Astrocyte of the spinal cord (primary cell): Measurements from ENCODE around the gene ENPP3.
A peak's percentile ranks its signal among the peaks of the same experiment; 100 is the strongest.
"Not testable (repeated sequence)": the region's sequence is repeated elsewhere in the genome, so short reads cannot be mapped to it uniquely, and the experiment has no call there.

Source experiments
- DNase-seq: peaks from one replicate; pipeline ENCODE4 v3.0.0; 2011; ENCODE audit warnings: low read depth, low spot score
- H3K4me3 ChIP-seq: 2 replicates; pipeline ENCODE4 v1.5.1; 2011; ENCODE audit warnings: low read depth, mild to moderate bottlenecking, low read length, moderate library complexity
- CTCF ChIP-seq: IDR thresholded peaks from 2 replicates; pipeline ENCODE4 v1.5.1; 2012; ENCODE audit warnings: low read depth, mild to moderate bottlenecking, low read length, inconsistent platforms
- in situ Hi-C: cut with HindIII; loops from 2 replicates; pipeline ENCODE4 v1.10.0; 2017; ENCODE audit warnings: low sequenced_read_pairs

Gene ENPP3

GRCh38 chr6:131749023-131749422 is 111.9 kb downstream of the ENPP3 start:
- DNase-seq: no peak
- TF ChIP-seq CTCF: no peak
- H3K4me3 ChIP-seq: no peak overlapping the region
- in situ Hi-C loops: no loop called here

DNA sequence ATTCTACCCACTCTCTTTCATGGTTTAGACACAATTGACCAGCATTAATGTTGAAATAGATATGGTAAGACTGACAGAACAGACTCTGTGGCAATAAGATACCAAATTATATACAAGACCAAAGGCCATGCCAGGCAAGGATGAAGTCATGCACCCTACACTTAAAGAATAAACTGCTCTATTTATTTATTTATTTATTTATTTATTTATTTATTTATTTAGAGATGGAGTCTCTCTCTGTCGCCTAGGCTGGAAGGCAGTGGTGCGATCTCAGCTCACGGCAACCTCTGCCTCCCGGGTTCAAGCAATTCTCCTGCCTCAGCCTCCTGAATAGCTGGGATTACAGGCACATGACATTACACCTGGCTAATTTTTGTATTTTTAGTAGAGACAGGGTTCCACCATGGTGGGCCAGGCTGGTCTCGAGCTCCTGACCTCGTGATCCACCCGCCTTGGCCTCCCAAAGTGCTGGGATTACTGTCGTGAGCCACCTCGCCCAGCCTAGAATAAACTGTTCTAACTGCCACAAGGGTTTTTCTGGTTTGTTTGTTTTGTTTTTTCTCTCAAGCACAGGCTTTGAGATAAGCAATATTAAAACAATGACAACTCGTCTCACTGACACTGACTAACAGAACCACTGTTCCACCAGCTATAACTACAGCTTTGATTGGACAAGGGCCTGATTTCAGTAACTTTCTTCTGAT is 114.1 kb downstream of the ENPP3 start:
- H3K4me3 ChIP-seq, DNase-seq, in situ Hi-C loops: not testable (repeated sequence)

DNA sequence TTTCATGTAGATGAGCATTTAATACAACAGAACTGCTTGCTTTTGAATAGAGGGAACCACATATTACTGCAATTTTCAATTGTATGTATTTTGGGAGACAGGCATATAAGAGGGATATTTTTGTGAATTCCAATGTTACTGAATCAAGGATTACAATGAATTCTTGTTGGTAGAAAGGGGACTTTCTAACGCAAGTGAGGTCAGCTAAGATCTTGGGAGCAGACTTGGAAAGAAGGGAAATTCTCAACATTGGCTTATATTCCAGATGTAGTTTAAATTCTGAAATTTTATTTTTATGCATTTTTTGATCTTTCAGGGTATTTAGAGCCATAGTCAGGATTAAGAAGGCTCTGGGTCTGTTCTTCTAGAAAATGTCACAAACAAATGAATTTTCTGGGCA is 117.0 kb downstream of the ENPP3 start:
- in situ Hi-C loops: no loop called here

DNA sequence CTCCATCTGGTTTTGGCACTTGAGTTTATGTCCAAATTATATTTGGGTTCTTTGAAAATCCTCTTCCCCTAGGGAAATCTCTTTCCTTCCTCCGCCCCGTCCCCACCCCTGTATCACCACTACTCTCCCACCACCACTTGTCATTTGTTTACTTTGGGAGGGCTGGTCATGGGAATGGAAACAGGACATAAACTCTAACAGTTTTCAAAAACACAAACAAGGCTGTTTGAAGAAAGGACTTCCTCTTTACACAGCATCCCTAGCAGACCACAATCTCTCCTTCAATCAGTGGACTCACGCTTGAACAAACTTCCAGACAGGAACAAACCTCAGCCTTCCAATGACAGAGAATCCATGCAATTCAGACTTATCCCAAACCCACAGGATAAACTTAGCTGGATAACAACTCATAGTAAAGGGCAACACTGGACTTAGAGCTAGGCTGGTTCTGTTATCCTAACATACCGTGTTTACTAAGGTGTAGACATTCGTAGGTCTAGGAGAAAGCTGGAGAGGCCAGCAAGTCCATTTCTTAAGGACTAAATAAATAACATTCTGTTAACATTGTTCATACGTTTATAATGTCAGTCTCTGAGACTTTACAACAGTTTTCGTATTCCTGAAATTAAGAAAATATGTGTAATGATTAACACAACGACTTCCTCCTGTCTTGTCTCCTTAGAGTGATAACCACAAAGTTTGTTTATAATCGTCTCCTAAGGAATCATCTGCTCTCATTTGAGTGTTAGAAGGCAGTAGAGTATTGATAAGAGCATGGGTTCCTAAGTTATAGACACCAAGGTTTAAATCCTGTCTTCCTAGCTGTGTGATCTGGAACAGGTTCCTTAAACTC is 117.8 kb downstream of the ENPP3 start:
- no peak for TF ChIP-seq CTCF
- DNase-seq: no peak
- in situ Hi-C loops: no loop called here
- no peak overlapping the region for H3K4me3 ChIP-seq

More for the DNA sequence above, 117.0 kb downstream of the ENPP3 start:
- TF ChIP-seq CTCF: no peak
- peak; percentile 46 for DNase-seq
- H3K4me3 ChIP-seq: no peak overlapping the region

DNA sequence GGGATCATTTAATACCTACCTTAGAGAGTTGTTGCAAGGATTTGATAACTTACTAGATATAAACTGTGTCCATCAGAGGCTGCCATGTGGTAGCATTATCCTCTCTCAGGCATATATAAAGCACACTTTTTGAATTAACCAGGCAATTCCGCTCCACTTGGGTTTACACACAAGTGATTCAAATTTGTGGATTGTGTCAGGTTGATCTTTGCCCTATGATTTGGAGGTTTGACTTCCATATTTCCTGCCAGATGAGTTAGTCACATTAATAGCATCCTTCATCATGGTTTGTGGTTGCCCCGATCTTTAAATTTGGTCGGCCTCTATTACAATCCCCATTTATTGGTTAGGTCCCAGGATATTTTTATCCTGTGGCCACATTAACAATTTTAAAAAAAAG is 118.5 kb downstream of the ENPP3 start:
- H3K4me3 ChIP-seq: no peak overlapping the region
- TF ChIP-seq CTCF: no peak
- DNase-seq: peak; percentile 92
- in situ Hi-C loops: no loop called here

DNA sequence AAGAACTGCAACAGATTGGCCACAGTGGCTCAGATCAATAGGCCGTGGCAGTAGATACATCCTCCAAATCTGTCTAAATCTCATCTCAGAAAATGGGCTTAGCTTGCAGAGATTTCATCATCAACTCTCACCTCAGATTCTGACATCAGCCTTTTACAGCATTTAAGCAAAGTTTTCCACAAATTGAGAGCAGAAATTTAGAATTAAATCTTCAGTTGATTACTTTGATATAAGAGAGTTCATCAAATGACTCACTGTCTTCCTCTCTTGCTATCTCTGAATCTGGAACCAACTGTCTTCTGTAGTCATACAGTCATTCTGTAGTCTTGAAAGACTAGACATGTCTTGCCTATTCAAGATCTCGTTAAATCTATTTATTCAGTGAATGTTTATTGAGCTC is 118.9 kb downstream of the ENPP3 start:
- no peak for TF ChIP-seq CTCF
- in situ Hi-C loops: no loop called here
- DNase-seq: no peak
- H3K4me3 ChIP-seq: no peak overlapping the region

GRCh38 chr6:131758920-131759319 is 121.8 kb downstream of the ENPP3 start:
- TF ChIP-seq CTCF: no peak
- DNase-seq: no peak

More at GRCh38 chr6:131758920-131759319, 121.8 kb downstream of the ENPP3 start:
- H3K4me3 ChIP-seq: no peak overlapping the region
- in situ Hi-C loops: no loop called here
